GM12878 (cell line): ENCODE measurements around the gene ELP2. TPM values are rescaled to one million over a fixed set of nuclear protein-coding genes. Genes with fewer than 3 reads are reported as not detected.

Source experiments
- ATAC-seq: fragments of 200-7000 bp; cut with Tn5 transposase; 3 replicates; pipeline ENCODE4 v1.9.1; 2020; ENCODE audit warnings: mild to moderate bottlenecking, moderate library complexity
- BruUV-seq: library from RNA; stranded (reverse); fragments of 400-500 nt; replicated peaks from 2 replicates; lab custom pipeline; 2021; lab: Mats Ljungman, UMichigan
- CTCF ChIA-PET: fragments of 300-600 bp; sonication (Branson Sonifier 250); formaldehyde crosslinking; extraction: SDS; loops from one replicate; lab custom pipeline; 2021; ENCODE audit warnings: inconsistent platforms; lab: Yijun Ruan, JAX
- POLR2A ChIA-PET: fragments of 350-600 bp; formaldehyde crosslinking; extraction: SDS; loops from one replicate; lab custom pipeline; 2021; ENCODE audit warnings: inconsistent platforms; lab: Charles Lee
- RAD21 ChIA-PET: fragments of 300-600 bp; sonication (Branson Sonifier 250); formaldehyde crosslinking; loops from one replicate; lab custom pipeline; 2023; ENCODE audit warnings: antibody characterized with exemption; ENCODE audit not compliant: unreplicated experiment; lab: Charles Lee
- SMC1A ChIA-PET: fragments of 300-600 bp; sonication (Branson Sonifier 250); formaldehyde crosslinking; loops from one replicate; lab custom pipeline; 2023; ENCODE audit not compliant: unreplicated experiment, uncharacterized antibody; lab: Charles Lee
- DNase-seq: peaks from one replicate; pipeline ENCODE4 v3.0.0-alpha.2; 2011; ENCODE audit warnings: low read depth, low spot score
- FAIRE-seq: peaks from 3 replicates; lab custom pipeline; 2011; peaks lifted over from hg19 to GRCh38; lab: Jason Lieb, UNC
- H2AFZ ChIP-seq: 2 replicates; pipeline ENCODE4 v1.6.0; 2011; ENCODE audit warnings: low read depth, low read length, control low read depth; ENCODE audit not compliant: control insufficient read depth
- H3K27ac ChIP-seq: 2 replicates; pipeline ENCODE4 v1.5.1; 2011; ENCODE audit warnings: control low read depth; ENCODE audit not compliant: control insufficient read depth, insufficient read depth
- H3K27me3 ChIP-seq, 2 experiments: replicated peaks in 1 of 2; 2 replicates each; pipeline versions ENCODE4 v1.6.0 to v1.6.1; 2011; ENCODE audit warnings: low read length in 1 of 2; ENCODE audit not compliant: control insufficient read depth in 2 of 2, insufficient read depth in 2 of 2
- H3K36me3 ChIP-seq, 2 experiments: 2 replicates each; pipeline ENCODE4 v1.5.1; 2011; ENCODE audit warnings: low read length in 1 of 2; ENCODE audit not compliant: control insufficient read depth in 2 of 2, insufficient read depth in 2 of 2
- H3K4me1 ChIP-seq: 2 replicates; pipeline ENCODE4 v1.6.1; 2011; ENCODE audit warnings: mild to moderate bottlenecking, low read length, moderate library complexity, mixed read lengths; ENCODE audit not compliant: control insufficient read depth, insufficient read depth
- H3K4me2 ChIP-seq: 2 replicates; pipeline ENCODE4 v1.6.0; 2011; ENCODE audit warnings: control low read depth; ENCODE audit not compliant: control insufficient read depth, insufficient read depth
- H3K4me3 ChIP-seq: fragments of 200-600 bp; sonication (generic); 2 replicates; pipeline ENCODE4 v1.5.1; 2016
- H3K79me2 ChIP-seq: 2 replicates; pipeline ENCODE4 v1.6.0; 2011; ENCODE audit warnings: low read length; ENCODE audit not compliant: control insufficient read depth, insufficient read depth
- H3K9ac ChIP-seq: 2 replicates; pipeline ENCODE4 v1.8.0; 2011; ENCODE audit warnings: low read length, control low read depth, mixed read lengths; ENCODE audit not compliant: control insufficient read depth, insufficient read depth
- H3K9me3 ChIP-seq: replicated peaks from 3 replicates; pipeline ENCODE4 v1.5.1; 2011; ENCODE audit warnings: mild to moderate bottlenecking, low read length; ENCODE audit not compliant: control insufficient read depth, insufficient read depth
- H4K20me1 ChIP-seq: 2 replicates; pipeline ENCODE4 v1.6.0; 2011; ENCODE audit not compliant: control insufficient read depth, insufficient read depth
- CBFB ChIP-seq: IDR thresholded peaks from 2 replicates; pipeline ENCODE4 v1.6.1; 2016; ENCODE audit warnings: antibody characterized with exemption, low read depth
- MYC ChIP-seq: IDR thresholded peaks from 2 replicates; pipeline ENCODE4 v1.6.1; 2011; ENCODE audit warnings: mild to moderate bottlenecking, low read length, moderate library complexity, inconsistent platforms; ENCODE audit not compliant: insufficient read depth, insufficient replicate concordance, insufficient read length, severe bottlenecking
- ZNF207 ChIP-seq: fragments of 450-650 bp; IDR thresholded peaks from 2 replicates; pipeline ENCODE4 v1.6.1; 2014; ENCODE audit warnings: antibody characterized with exemption, mild to moderate bottlenecking, borderline replicate concordance
- in situ Hi-C: fragments of 300-500 bp; cut with MboI; formaldehyde crosslinking; loops from 9 replicates; pipeline ENCODE4 v1.14.3; 2018; ENCODE audit warnings: mixed read lengths
- intact Hi-C: fragments of 100-400 bp; cut with micrococcal nuclease; formaldehyde crosslinking; loops from one replicate; pipeline ENCODE4 v1.14.2; 2022; ENCODE audit not compliant: unreplicated experiment
- polyA plus RNA-seq, 11 experiments: library from polyadenylated mRNA; depleted of rRNA in 4 of 11; unstranded in 6 of 11; stranded (reverse) in 5 of 11; fragments of >200 nt; fragmentation: Nextera tagmentation in 4 of 11; fragmentation: Illumina TruSeq in 1 of 11; extraction: Ambion mirVana in 4 of 11; extraction: Trizol in 1 of 11; gene quantifications; 1 replicate in 1 of 11; 2 replicates in 10 of 11; pipeline versions ENCODE4 v1.2.1 to v1.2.3, GENCODE V29; 2011 to 2016; ENCODE audit warnings: inconsistent platforms in 2 of 11, missing spikeins in 2 of 11, low read depth in 1 of 11
- total RNA-seq, 4 experiments: library from RNA; depleted of rRNA in 3 of 4; stranded (reverse); fragments of >200 nt in 3 of 4; fragmentation: Illumina TruSeq in 1 of 4; extraction: Trizol in 1 of 4; gene quantifications; 2 replicates each; pipeline versions ENCODE4 v1.2.1 to v1.2.3, GENCODE V29; 2013 to 2021
- TF ChIP-seq, protein P1 (sequence below): IDR thresholded peaks from 2 replicates; pipeline ENCODE4 v1.6.1; 2012; ENCODE audit warnings: low read depth, low read length, improper control_type of control experiment
- TF ChIP-seq, protein P2 (sequence below), 3 experiments: IDR thresholded peaks in 2 of 3; conservative IDR thresholded peaks in 1 of 3; 2 replicates each; pipeline ENCODE4 v1.5.1; 2011; ENCODE audit warnings: low read depth in 3 of 3, low read length in 3 of 3, mild to moderate bottlenecking in 3 of 3, control low read depth in 2 of 3, moderate library complexity in 2 of 3, inconsistent platforms in 1 of 3, mixed read lengths in 1 of 3; ENCODE audit not compliant: control insufficient read depth in 2 of 3, insufficient read depth in 1 of 3; ENCODE audit errors: extremely low read depth in 1 of 3
- TF ChIP-seq, protein P3 (sequence below): fragments of 450-650 bp; IDR thresholded peaks from 2 replicates; pipeline ENCODE4 v1.6.1; 2017; ENCODE audit warnings: mild to moderate bottlenecking, moderate library complexity

Gene ELP2
- total and polyA plus RNA-seq, 10 of the 15 experiments (the other 5 are each of a cell fraction or from before 2014, with no cell fraction given), result 56.9 to 134 (median 88.5) TPM

DNA sequence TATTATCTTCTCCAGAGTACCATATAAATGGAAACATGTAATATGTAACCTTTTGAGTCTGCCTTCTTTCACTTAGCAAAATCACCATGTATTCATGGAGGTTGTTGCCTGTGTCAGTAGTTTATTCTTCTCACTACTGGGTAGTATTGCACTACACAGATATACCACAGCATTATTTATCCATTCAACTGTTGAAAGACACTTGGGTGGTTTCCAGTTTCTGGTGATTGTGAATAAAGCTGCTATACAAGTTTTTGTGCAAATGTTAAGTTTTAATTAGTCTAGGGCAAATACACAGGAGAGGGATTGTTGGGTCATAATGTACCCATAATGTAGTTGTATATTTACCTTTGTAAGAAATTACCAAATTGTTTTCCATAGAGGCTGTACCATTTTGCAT is 32.7 kb upstream of the ELP2 start:
- Histone ChIP-seq H3K36me3 (no peaks in the 10 kb centered on the region), H3K27ac (no peak overlapping the region), H3K4me3 (no peak overlapping the region), H3K9me3 (peaks cover 1% of the 10 kb centered on the region; the same call in 2 of the 3 replicates), H4K20me1 (no peaks in the 10 kb centered on the region), H3K9ac (no peak overlapping the region), H3K4me2 (no peak overlapping the region), H3K4me1 (no peaks in the 10 kb centered on the region), H2AFZ (no peak overlapping the region), H3K79me2 (no peaks in the 10 kb centered on the region), H3K27me3 (no peaks in the 10 kb centered on the region)
- no TSS peak for BruUV-seq
- DNase-seq (no peak), FAIRE-seq (no peak), ATAC-seq (peak; percentile 36; the same call in 2 of the 3 replicates)
- no peak for TF ChIP-seq MYC
- TF ChIP-seq, protein P1, sequence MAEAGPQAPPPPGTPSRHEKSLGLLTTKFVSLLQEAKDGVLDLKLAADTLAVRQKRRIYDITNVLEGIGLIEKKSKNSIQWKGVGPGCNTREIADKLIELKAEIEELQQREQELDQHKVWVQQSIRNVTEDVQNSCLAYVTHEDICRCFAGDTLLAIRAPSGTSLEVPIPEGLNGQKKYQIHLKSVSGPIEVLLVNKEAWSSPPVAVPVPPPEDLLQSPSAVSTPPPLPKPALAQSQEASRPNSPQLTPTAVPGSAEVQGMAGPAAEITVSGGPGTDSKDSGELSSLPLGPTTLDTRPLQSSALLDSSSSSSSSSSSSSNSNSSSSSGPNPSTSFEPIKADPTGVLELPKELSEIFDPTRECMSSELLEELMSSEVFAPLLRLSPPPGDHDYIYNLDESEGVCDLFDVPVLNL, result no peak
- TF ChIP-seq, protein P2, sequence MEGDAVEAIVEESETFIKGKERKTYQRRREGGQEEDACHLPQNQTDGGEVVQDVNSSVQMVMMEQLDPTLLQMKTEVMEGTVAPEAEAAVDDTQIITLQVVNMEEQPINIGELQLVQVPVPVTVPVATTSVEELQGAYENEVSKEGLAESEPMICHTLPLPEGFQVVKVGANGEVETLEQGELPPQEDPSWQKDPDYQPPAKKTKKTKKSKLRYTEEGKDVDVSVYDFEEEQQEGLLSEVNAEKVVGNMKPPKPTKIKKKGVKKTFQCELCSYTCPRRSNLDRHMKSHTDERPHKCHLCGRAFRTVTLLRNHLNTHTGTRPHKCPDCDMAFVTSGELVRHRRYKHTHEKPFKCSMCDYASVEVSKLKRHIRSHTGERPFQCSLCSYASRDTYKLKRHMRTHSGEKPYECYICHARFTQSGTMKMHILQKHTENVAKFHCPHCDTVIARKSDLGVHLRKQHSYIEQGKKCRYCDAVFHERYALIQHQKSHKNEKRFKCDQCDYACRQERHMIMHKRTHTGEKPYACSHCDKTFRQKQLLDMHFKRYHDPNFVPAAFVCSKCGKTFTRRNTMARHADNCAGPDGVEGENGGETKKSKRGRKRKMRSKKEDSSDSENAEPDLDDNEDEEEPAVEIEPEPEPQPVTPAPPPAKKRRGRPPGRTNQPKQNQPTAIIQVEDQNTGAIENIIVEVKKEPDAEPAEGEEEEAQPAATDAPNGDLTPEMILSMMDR (IDR thresholded peaks at IDR 0.05 in 2 of 3, conservative IDR thresholded peaks at IDR 0.05 in 1 of 3; ENCODE audit: control insufficient read depth in 2 of 3, extremely low read depth in 1 of 3, insufficient read depth in 1 of 3, low read depth in 3 of 3, low read length in 3 of 3), result no peak
- TF ChIP-seq, protein P3, sequence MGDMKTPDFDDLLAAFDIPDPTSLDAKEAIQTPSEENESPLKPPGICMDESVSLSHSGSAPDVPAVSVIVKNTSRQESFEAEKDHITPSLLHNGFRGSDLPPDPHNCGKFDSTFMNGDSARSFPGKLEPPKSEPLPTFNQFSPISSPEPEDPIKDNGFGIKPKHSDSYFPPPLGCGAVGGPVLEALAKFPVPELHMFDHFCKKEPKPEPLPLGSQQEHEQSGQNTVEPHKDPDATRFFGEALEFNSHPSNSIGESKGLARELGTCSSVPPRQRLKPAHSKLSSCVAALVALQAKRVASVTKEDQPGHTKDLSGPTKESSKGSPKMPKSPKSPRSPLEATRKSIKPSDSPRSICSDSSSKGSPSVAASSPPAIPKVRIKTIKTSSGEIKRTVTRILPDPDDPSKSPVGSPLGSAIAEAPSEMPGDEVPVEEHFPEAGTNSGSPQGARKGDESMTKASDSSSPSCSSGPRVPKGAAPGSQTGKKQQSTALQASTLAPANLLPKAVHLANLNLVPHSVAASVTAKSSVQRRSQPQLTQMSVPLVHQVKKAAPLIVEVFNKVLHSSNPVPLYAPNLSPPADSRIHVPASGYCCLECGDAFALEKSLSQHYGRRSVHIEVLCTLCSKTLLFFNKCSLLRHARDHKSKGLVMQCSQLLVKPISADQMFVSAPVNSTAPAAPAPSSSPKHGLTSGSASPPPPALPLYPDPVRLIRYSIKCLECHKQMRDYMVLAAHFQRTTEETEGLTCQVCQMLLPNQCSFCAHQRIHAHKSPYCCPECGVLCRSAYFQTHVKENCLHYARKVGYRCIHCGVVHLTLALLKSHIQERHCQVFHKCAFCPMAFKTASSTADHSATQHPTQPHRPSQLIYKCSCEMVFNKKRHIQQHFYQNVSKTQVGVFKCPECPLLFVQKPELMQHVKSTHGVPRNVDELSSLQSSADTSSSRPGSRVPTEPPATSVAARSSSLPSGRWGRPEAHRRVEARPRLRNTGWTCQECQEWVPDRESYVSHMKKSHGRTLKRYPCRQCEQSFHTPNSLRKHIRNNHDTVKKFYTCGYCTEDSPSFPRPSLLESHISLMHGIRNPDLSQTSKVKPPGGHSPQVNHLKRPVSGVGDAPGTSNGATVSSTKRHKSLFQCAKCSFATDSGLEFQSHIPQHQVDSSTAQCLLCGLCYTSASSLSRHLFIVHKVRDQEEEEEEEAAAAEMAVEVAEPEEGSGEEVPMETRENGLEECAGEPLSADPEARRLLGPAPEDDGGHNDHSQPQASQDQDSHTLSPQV, result no peak
- TF ChIP-seq ZNF207, result no peak
- TF ChIP-seq CBFB, result no peak
- ChIA-PET SMC1A (interaction anchor here (2.3 to 8.4 kb wide), 2 partner anchors 80 to 186 kb away, joined by 11 to 167 read pairs; no protein-coding TSS in a partner anchor), RAD21 (interaction anchor here (0.7 to 2.3 kb wide), 3 partner anchors 184 to 189 kb away, joined by 4 to 19 read pairs (median 4); no protein-coding TSS in a partner anchor), CTCF (interaction anchor here (0.6 to 9.3 kb wide), 10 partner anchors 11 to 711 kb away, joined by 3 to 178 read pairs (median 4); no protein-coding TSS in a partner anchor), POLR2A (no interaction called here)
- in situ Hi-C loops, result loop anchor here (10.0 kb wide), 1 partner anchor 478 kb away; no protein-coding TSS in a partner anchor
- intact Hi-C loops, result loop anchor here (1.0 to 10.0 kb wide), 7 partner anchors 80 to 712 kb away; no protein-coding TSS in a partner anchor
